ENCODE results near the gene RAPGEF1.
"Not testable (repeated sequence)": the region's sequence is repeated elsewhere in the genome, so short reads cannot be mapped to it uniquely, and the experiment has no call there.

Gene RAPGEF1

DNA sequence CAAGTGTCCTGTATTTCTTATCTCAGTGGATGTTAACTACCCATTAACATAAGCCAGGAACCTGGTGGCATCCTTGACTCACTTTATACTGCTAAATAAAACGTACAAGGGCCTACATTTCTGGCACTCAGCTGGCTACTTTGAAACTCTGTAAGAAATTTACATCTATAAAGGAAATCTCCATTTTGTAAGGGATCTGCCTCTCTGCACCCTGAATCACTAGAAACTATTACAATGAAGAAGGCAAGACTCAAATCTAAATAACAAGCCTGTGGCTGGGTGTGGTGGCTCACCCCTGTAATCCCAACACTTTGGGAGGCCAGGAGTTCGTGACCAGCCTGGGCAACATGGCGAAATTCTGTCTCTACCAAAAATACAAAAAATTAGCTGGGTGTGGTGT lies 51.5 kb downstream of the RAPGEF1 start:
- DNase-seq (ENCODE audit: low spot score): no peak
- CTCF ChIA-PET: interaction anchor here (0.8 kb wide), 1 partner anchor 10 kb away, joined by 4 read pairs; no protein-coding TSS in a partner anchor
- no peak for TF ChIP-seq CTCF (conservative IDR thresholded peaks at IDR 0.05; ENCODE audit: low read depth)
- POLR2A ChIA-PET (ENCODE audit: low non-redundant PET): no interaction called here
- H3K27ac ChIP-seq: no peak overlapping the region

DNA sequence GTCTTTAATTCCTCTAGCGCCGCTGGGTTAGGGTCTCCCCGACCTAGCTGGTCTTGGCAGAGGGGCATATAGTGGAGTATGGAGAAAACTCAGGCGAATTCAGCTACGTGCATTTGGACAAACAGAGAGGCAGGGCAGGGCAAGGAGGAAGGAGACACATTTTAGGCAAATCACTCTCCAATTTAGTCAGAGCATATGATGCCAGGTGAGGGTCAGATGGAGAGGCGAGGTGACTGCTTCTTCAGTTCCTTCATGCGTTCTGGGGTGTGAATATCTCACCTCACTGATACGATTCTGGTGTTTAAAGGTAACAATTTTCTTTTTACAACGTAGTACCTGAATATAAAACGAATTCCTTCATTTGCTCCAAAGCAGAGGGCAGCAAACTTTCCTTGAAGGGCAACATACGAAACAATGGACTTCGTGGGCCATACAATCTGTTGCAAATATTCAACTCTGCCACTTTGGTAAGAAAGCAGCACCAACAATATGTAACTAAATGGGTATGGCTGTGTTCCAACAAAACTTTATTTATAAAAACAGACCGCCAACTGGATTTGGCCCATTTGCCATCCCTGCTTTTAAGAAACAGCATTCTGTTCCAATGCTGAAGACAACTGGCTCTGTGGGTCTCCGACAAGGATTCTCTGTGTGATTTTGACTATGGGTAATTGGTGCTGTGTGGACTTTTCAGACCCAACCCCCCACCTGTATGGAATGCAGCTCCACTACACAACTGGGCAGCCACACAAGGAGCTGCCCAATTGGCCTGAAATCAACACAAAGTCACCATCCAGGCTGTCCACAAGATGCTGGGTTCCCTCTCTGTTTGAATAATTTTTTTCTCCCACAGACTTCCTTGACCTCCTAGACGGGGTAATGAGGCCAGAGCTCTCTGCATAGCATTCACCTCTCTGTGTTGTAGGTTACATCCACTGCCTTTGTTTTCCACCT lies 53.8 kb downstream of the RAPGEF1 start:
- no peak overlapping the region for H3K27ac ChIP-seq
- ChIA-PET CTCF (interaction anchor here (0.6 kb wide), 1 partner anchor 22 kb away, joined by 4 read pairs; no protein-coding TSS in a partner anchor), POLR2A (ENCODE audit: low non-redundant PET) (no interaction called here)
- no peak for TF ChIP-seq CTCF (conservative IDR thresholded peaks at IDR 0.05; ENCODE audit: low read depth)
- no peak for DNase-seq (ENCODE audit: low spot score)

DNA sequence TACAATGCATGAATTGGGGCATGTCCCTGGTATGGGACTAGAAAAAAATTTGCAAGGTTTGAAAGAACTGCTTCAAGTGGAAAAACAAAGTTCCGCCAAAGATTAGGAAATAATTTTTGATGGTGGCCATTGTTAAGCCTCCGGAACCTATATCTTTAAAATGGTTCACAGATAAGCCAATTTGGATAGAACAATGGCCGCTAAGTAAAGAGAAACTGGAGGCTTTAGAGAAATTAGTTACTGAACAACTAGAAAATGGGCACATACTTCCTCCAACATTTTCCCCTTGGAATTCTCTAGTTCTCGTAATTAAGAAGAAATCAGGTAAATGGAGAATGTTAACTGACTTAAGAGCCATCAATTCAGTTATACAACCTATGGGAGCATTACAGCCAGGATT lies 56.8 kb downstream of the RAPGEF1 start:
- CTCF ChIA-PET; POLR2A ChIA-PET (ENCODE audit: low non-redundant PET); DNase-seq (ENCODE audit: low spot score); H3K27ac ChIP-seq: not testable (repeated sequence)

- no peak for TF ChIP-seq CTCF (conservative IDR thresholded peaks at IDR 0.05; ENCODE audit: low read depth)
- CTCF ChIA-PET: interaction anchor here (0.6 kb wide), 1 partner anchor 61 kb away, joined by 3 read pairs; no protein-coding TSS in a partner anchor
Measured at GRCh38 chr9:131682261-131682660, 57.6 kb downstream of the RAPGEF1 start.

DNA sequence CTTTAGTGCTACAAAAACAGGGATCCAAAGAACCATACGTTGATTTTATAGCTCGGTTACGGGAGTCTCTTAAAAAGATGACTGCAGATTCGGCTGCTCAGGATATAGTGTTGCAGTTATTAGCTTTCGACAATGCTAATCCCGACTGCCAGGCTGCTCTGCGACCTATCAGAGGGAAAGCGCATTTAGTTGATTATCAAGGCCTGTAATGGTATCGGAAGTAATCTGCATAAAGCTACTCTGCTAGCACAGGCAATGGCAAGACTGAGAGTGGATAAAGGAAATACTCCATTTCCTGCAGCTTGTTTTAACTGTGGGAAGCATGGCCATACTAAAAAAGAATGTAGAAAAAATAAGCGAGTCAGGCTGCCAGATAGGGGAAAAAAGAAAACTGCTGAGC lies 58.0 kb downstream of the RAPGEF1 start:
- H3K27ac ChIP-seq; CTCF ChIA-PET; DNase-seq (ENCODE audit: low spot score): not testable (repeated sequence)
- POLR2A ChIA-PET (ENCODE audit: low non-redundant PET): interaction anchor here (0.6 kb wide), 1 partner anchor 22 kb away, joined by 3 read pairs; no protein-coding TSS in a partner anchor

More at GRCh38 chr9:131682261-131682660, 57.6 kb downstream of the RAPGEF1 start:
- no peak for DNase-seq (ENCODE audit: low spot score)
- no peak overlapping the region for H3K27ac ChIP-seq
- POLR2A ChIA-PET (ENCODE audit: low non-redundant PET): no interaction called here

DNA sequence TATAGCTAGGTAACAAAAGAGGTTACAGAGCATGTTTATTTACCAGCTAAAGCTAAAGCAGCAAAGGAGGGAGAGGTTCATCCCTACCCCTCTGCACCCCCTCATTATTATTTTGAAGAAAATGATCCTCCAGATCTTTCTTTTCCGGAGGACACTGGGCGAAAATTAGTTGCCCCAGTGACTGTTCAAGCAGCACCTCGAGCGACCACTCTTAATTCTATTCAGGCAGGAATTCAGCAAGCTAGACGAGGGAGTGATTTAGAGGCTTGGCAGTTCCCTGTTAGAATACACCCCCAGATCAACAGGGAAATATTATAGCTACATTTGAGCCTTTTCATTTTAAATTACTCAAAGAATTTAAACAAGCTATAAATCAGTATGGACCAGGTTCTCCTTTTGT lies 58.8 kb downstream of the RAPGEF1 start:
- CTCF ChIA-PET: interaction anchor here (0.6 to 0.8 kb wide), 2 partner anchors 16 to 104 kb away, joined by 3 read pairs; no protein-coding TSS in a partner anchor
- POLR2A ChIA-PET (ENCODE audit: low non-redundant PET); H3K27ac ChIP-seq; DNase-seq (ENCODE audit: low spot score): not testable (repeated sequence)

GRCh38 chr9:131679261-131680020 lies 60.4 kb downstream of the RAPGEF1 start:
- POLR2A ChIA-PET (ENCODE audit: low non-redundant PET): no interaction called here
- CTCF ChIA-PET: interaction anchor here (0.6 to 3.2 kb wide), 4 partner anchors 29 to 89 kb away, joined by 3 to 13 read pairs (median 4); no protein-coding TSS in a partner anchor
- H3K27ac ChIP-seq: peak overlapping the region; percentile 94
- no peak for TF ChIP-seq CTCF (conservative IDR thresholded peaks at IDR 0.05; ENCODE audit: low read depth)
- DNase-seq (ENCODE audit: low spot score): no peak

Data from RWPE1 (cell line).